GM10248 (cell line): ENCODE measurements around the gene PADI4.
"Not testable (repeated sequence)": the region's sequence is repeated elsewhere in the genome, so short reads cannot be mapped to it uniquely, and the experiment has no call there.

Experiments
- CTCF ChIA-PET: fragments of 300-600 bp; sonication (Branson Sonifier 250); formaldehyde crosslinking; extraction: SDS; loops from one replicate; lab custom pipeline; 2021; ENCODE audit warnings: antibody characterized with exemption; lab: Yijun Ruan, JAX
- POLR2A ChIA-PET: fragments of 350-650 bp; sonication (Branson Sonifier 250); formaldehyde crosslinking; extraction: SDS; loops from one replicate; lab custom pipeline; 2020; ENCODE audit warnings: antibody characterized with exemption; lab: Yijun Ruan, JAX
- DNase-seq: peaks from one replicate; pipeline ENCODE4 v3.0.0; 2012; ENCODE audit errors: extremely low spot score
- CTCF ChIP-seq: IDR thresholded peaks from 2 replicates; pipeline ENCODE4 v1.5.1; 2012; ENCODE audit warnings: mild to moderate bottlenecking, low read depth; ENCODE audit errors: extremely low read depth, missing control alignments, control extremely low read depth

PADI4 gene

GRCh38 chr1:17400725-17401341, 92.8 kb downstream of the PADI4 start:
- CTCF ChIA-PET = no interaction called here

GRCh38 chr1:17401841-17402240, 93.8 kb downstream of the PADI4 start:
- ChIA-PET CTCF (interaction anchor here (1.0 to 1.3 kb wide), 2 partner anchors 17 to 275 kb away, joined by 3 read pairs; no protein-coding TSS in a partner anchor), POLR2A (no interaction called here)
- TF ChIP-seq CTCF = no peak
- DNase-seq = no peak

More at GRCh38 chr1:17400725-17401341, 92.8 kb downstream of the PADI4 start:
- POLR2A ChIA-PET = no interaction called here
- DNase-seq = peak; percentile 46
- TF ChIP-seq CTCF = no peak

GRCh38 chr1:17403081-17403480, 95.1 kb downstream of the PADI4 start:
- POLR2A ChIA-PET = no interaction called here
- DNase-seq = no peak
- TF ChIP-seq CTCF = no peak
- CTCF ChIA-PET = interaction anchor here (1.3 kb wide), 2 partner anchors 37 to 277 kb away, joined by 3 read pairs; no protein-coding TSS in a partner anchor

- CTCF ChIA-PET = interaction anchor here (1.3 kb wide), 1 partner anchor 36 kb away, joined by 3 read pairs; no protein-coding TSS in a partner anchor
- DNase-seq = no peak
- POLR2A ChIA-PET = no interaction called here
- TF ChIP-seq CTCF = no peak
Measured at GRCh38 chr1:17404034-17404684, 96.2 kb downstream of the PADI4 start.

- POLR2A ChIA-PET = no interaction called here
- CTCF ChIA-PET = interaction anchor here (2.4 kb wide), 1 partner anchor 11 kb away, joined by 9 read pairs; no protein-coding TSS in a partner anchor
- TF ChIP-seq CTCF = no peak
Measured at GRCh38 chr1:17404820-17405219, 96.8 kb downstream of the PADI4 start.

GRCh38 chr1:17405898-17406759, 98.1 kb downstream of the PADI4 start:
- POLR2A ChIA-PET = no interaction called here

More at GRCh38 chr1:17404820-17405219, 96.8 kb downstream of the PADI4 start:
- DNase-seq = no peak

GRCh38 chr1:17406760-17407475, 98.9 kb downstream of the PADI4 start:
- POLR2A ChIA-PET, DNase-seq: not testable (repeated sequence)
- CTCF ChIA-PET = interaction anchor here (0.7 to 2.4 kb wide), 7 partner anchors 10 to 345 kb away, joined by 3 to 10 read pairs (median 5); no protein-coding TSS in a partner anchor

More at GRCh38 chr1:17405898-17406759, 98.1 kb downstream of the PADI4 start:
- peak; percentile 78 for DNase-seq
- TF ChIP-seq CTCF = peak; percentile 84
- CTCF ChIA-PET = interaction anchor here (0.7 to 2.4 kb wide), 10 partner anchors 9 to 345 kb away, joined by 3 to 10 read pairs (median 4); no protein-coding TSS in a partner anchor

GRCh38 chr1:17407786-17408514, 100.0 kb downstream of the PADI4 start:
- POLR2A ChIA-PET, DNase-seq, CTCF ChIA-PET: not testable (repeated sequence)
